A549 (cell line): ENCODE measurements around the gene NRIP2. TPM values are rescaled to one million over a fixed set of nuclear protein-coding genes. Genes with fewer than 3 reads are reported as not detected.
"Not testable (repeated sequence)": the region's sequence is repeated elsewhere in the genome, so short reads cannot be mapped to it uniquely, and the experiment has no call there.

Experiments
- ATAC-seq, 2 experiments: fragments of 200-7000 bp in 1 of 2; fragments of >200 bp in 1 of 2; cut with Nextera tagmentation in 1 of 2; cut with Tn5 transposase in 1 of 2; 3 replicates each; pipeline versions ENCODE4 v1.8.0 to v1.9.1; 2018 to 2020; ENCODE audit warnings: mild to moderate bottlenecking in 1 of 2, moderate library complexity in 1 of 2
- CTCF ChIA-PET: fragments of 300-600 bp; sonication (Branson Sonifier 250); formaldehyde crosslinking; extraction: SDS; loops from one replicate; lab custom pipeline; 2021; ENCODE audit warnings: antibody characterized with exemption, inconsistent platforms; lab: Yijun Ruan, JAX
- POLR2A ChIA-PET: fragments of 350-600 bp; formaldehyde crosslinking; extraction: SDS; loops from one replicate; lab custom pipeline; 2021; ENCODE audit warnings: antibody characterized with exemption, inconsistent platforms; lab: Yijun Ruan, JAX
- DNase-seq, 2 experiments: peaks; one replicate each; pipeline versions ENCODE4 v3.0.0 to v3.0.0-alpha.2; 2011 to 2016; ENCODE audit warnings: low read depth in 1 of 2, low spot score in 1 of 2
- FAIRE-seq: peaks from 2 replicates; lab custom pipeline; 2011; peaks lifted over from hg19 to GRCh38; lab: Jason Lieb, UNC
- H3K27ac ChIP-seq, 2 experiments: fragments of >200 bp; sonication (Bioruptor Twin); formaldehyde crosslinking; 3 replicates each; pipeline ENCODE4 v1.5.1; 2016 to 2017
- H3K4me1 ChIP-seq: fragments of >200 bp; sonication (Bioruptor Twin); formaldehyde crosslinking; 3 replicates; pipeline ENCODE4 v1.6.1; 2016
- H3K4me2 ChIP-seq: fragments of >200 bp; sonication (Bioruptor Twin); formaldehyde crosslinking; 3 replicates; pipeline ENCODE4 v1.6.1; 2016
- H3K4me3 ChIP-seq: fragments of >200 bp; sonication (Bioruptor Twin); formaldehyde crosslinking; 3 replicates; pipeline ENCODE4 v1.5.1; 2016
- H3K9me3 ChIP-seq: fragments of >200 bp; sonication (Bioruptor Twin); formaldehyde crosslinking; 3 replicates; pipeline ENCODE4 v1.6.1; 2016
- E2F6 ChIP-seq: IDR thresholded peaks from 2 replicates; pipeline ENCODE4 v1.6.1; 2012; ENCODE audit warnings: low read depth, borderline replicate concordance
- HMGXB4 ChIP-seq: fragments of 250-450 bp; sonication (Bioruptor Pico); IDR thresholded peaks from 2 replicates; pipeline ENCODE4 v1.5.0; 2021; ENCODE audit warnings: mild to moderate bottlenecking, moderate library complexity, borderline replicate concordance
- HOXB13 ChIP-seq: fragments of 250-450 bp; sonication (Bioruptor Pico); IDR thresholded peaks from 2 replicates; pipeline ENCODE4 v1.5.0; 2020; ENCODE audit warnings: low read depth, mild to moderate bottlenecking, moderate library complexity
- HOXB5 ChIP-seq: fragments of 250-450 bp; sonication (Bioruptor Pico); IDR thresholded peaks from 2 replicates; pipeline ENCODE4 v1.5.0; 2020; ENCODE audit warnings: mild to moderate bottlenecking, moderate library complexity
- JUN ChIP-seq, 2 experiments: fragments of >200 bp; sonication (Bioruptor Twin); formaldehyde crosslinking; IDR thresholded peaks; 2 replicates in 1 of 2; 3 replicates in 1 of 2; pipeline ENCODE4 v1.6.1; 2016 to 2017
- JUNB ChIP-seq: fragments of >200 bp; sonication (Bioruptor Twin); formaldehyde crosslinking; IDR thresholded peaks from 2 replicates; pipeline ENCODE4 v1.6.1; 2016
- MAFK ChIP-seq: fragments of 450-650 bp; IDR thresholded peaks from 2 replicates; pipeline ENCODE4 v1.6.1; 2014; ENCODE audit not compliant: partially characterized antibody
- MAZ ChIP-seq: fragments of 150-350 bp; IDR thresholded peaks from 2 replicates; pipeline ENCODE4 v1.6.1; 2014; ENCODE audit warnings: antibody characterized with exemption, low read depth, low read length, borderline replicate concordance
- NFE2L2 ChIP-seq: fragments of 150-350 bp; conservative IDR thresholded peaks from 2 replicates; pipeline ENCODE4 v1.6.1; 2014; ENCODE audit warnings: low read length
- RAD21 ChIP-seq, 2 experiments: fragments of >200 bp in 1 of 2; sonication (Bioruptor Twin) in 1 of 2; formaldehyde crosslinking in 1 of 2; IDR thresholded peaks in 1 of 2; conservative IDR thresholded peaks in 1 of 2; 2 replicates in 1 of 2; 3 replicates in 1 of 2; pipeline ENCODE4 v1.6.1; 2012 to 2018; ENCODE audit warnings: inconsistent platforms in 1 of 2
- RCOR1 ChIP-seq: fragments of 150-350 bp; IDR thresholded peaks from 2 replicates; pipeline ENCODE4 v1.6.1; 2014; ENCODE audit warnings: antibody characterized with exemption, low read length, low read depth
- REST ChIP-seq: fragments of 200-600 bp; sonication (generic); IDR thresholded peaks from 2 replicates; pipeline ENCODE4 v1.6.1; 2016; ENCODE audit warnings: antibody characterized with exemption, mild to moderate bottlenecking, moderate library complexity
- RNF2 ChIP-seq: fragments of 200-600 bp; sonication (generic); IDR thresholded peaks from 2 replicates; pipeline ENCODE4 v1.6.1; 2016; ENCODE audit warnings: low read depth, mild to moderate bottlenecking, antibody characterized with exemption, moderate library complexity, borderline replicate concordance
- SMC3 ChIP-seq: fragments of >200 bp; sonication (Bioruptor Twin); formaldehyde crosslinking; IDR thresholded peaks from 3 replicates; pipeline ENCODE4 v1.6.1; 2018; ENCODE audit warnings: inconsistent platforms
- WGBS: methylation state at CpG from one replicate; pipeline ENCODE4 v1.1.6; 2017; ENCODE audit errors: missing lambda C conversion rate; 5-methylcytosine and 5-hydroxymethylcytosine counted together
- polyA plus RNA-seq, 4 experiments: library from polyadenylated mRNA; depleted of rRNA in 3 of 4; stranded (reverse); fragments of >200 nt; fragmentation: RNase III in 1 of 4; extraction: RNeasy Plus Mini Kit Qiagen cat#74134 plus additional on column Dnase treatment in 1 of 4; gene quantifications; 2 replicates in 3 of 4; 3 replicates in 1 of 4; pipeline ENCODE4 v1.2.3, GENCODE V29; 2011 to 2017
- TF ChIP-seq, protein P1 (sequence below): fragments of >200 bp; sonication (Bioruptor Twin); formaldehyde crosslinking; IDR thresholded peaks from 3 replicates; pipeline ENCODE4 v1.5.1; 2016
- TF ChIP-seq, protein P2 (sequence below): fragments of 250-450 bp; sonication (Bioruptor Pico); IDR thresholded peaks from 2 replicates; pipeline ENCODE4 v1.5.0; 2020; ENCODE audit warnings: low read depth, mild to moderate bottlenecking, moderate library complexity

Gene NRIP2
- polyA plus RNA-seq, 2 of the 4 experiments (the other 2 are of a cell fraction) = not detected

DNA sequence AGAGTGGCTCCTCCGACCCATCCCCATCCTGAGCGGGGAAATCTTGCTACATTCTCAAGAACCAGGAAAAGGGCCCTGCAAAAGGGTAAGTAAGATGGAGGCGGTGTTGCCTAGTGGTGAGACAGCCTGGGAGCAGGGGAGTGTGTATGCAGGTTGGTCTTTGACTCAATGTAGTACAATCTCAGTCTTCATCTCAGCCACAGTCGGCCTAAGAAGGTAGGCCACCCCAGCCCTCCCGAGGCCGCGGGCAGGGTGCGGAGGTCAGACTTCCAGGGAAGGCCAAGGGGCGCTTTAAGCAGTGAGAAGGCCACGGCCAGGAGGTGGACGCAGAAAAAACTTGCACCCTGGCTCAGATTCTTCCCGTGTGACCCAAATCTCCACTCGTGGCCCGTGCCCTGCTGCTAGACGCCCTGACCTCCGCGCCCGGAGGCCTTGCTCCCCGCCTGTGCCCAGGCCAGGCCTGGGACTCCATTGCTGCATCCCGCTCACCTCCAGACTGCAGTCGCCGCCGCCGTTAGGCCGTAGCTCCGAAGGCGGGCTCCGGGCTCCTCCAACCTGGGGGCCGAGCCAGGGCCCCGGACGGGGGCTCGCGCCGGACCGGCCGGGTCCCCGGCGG lies 41.7 kb upstream of the NRIP2 start (continued):
- TF ChIP-seq E2F6 (no peak), HOXB5 (CRISPR knock-in tag) (no peak), HOXB13 (CRISPR knock-in tag) (peak; percentile 87; the same call in 1 of the 2 replicates), REST (no peak), RCOR1 (no peak), RNF2 (no peak), RAD21 (conservative IDR thresholded peaks at IDR 0.05 in 1 of 2, IDR thresholded peaks at IDR 0.05 in 1 of 2) (no peak), MAZ (no peak), SMC3 (no peak), JUN (IDR thresholded peaks at IDR 0.05) (no peak), MAFK (no peak), NFE2L2 (no peak), JUNB (no peak), HMGXB4 (CRISPR knock-in tag) (0 out of 2 replicates have a peak, but pooled peaks have one; percentile 19)
- TF ChIP-seq, protein P1, sequence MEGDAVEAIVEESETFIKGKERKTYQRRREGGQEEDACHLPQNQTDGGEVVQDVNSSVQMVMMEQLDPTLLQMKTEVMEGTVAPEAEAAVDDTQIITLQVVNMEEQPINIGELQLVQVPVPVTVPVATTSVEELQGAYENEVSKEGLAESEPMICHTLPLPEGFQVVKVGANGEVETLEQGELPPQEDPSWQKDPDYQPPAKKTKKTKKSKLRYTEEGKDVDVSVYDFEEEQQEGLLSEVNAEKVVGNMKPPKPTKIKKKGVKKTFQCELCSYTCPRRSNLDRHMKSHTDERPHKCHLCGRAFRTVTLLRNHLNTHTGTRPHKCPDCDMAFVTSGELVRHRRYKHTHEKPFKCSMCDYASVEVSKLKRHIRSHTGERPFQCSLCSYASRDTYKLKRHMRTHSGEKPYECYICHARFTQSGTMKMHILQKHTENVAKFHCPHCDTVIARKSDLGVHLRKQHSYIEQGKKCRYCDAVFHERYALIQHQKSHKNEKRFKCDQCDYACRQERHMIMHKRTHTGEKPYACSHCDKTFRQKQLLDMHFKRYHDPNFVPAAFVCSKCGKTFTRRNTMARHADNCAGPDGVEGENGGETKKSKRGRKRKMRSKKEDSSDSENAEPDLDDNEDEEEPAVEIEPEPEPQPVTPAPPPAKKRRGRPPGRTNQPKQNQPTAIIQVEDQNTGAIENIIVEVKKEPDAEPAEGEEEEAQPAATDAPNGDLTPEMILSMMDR = no peak
- TF ChIP-seq, protein P2, sequence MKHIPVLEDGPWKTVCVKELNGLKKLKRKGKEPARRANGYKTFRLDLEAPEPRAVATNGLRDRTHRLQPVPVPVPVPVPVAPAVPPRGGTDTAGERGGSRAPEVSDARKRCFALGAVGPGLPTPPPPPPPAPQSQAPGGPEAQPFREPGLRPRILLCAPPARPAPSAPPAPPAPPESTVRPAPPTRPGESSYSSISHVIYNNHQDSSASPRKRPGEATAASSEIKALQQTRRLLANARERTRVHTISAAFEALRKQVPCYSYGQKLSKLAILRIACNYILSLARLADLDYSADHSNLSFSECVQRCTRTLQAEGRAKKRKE (CRISPR knock-in tag) = peak; percentile 85; the same call in 1 of the 2 replicates

DNA sequence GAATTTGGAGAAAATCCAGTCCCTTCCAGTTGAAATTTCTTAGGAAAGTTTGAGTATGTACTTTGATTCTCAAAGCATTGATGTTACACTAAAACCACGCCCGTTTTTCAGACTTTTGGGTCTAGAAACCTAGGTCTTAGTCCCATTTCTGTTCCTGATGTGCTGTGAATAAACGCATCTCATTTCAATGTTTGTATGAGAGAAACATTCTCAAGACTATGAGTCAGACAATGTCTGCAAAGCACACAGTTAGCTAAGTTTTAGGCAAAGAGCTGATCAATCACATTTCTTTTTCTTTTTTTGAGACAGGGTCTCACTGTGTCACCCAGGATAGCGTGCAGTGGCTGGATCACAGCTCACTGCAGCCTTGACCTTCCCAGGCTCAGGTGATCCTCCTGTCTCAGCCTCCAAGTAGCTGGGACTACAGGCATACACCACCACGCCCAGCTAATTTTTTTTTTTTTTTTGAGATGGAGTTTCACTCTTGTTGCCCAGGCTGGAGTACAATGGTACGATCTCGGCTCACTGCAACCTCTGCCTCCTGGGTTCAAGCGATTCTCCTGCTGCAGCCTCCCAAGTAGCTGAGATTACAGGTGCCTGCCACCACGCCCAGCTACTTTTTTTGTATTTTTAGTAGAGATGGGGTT lies 34.3 kb upstream of the NRIP2 start:
- H3K4me2 ChIP-seq, FAIRE-seq, H3K27ac ChIP-seq: not testable (repeated sequence)
- peak; percentile 18 for TF ChIP-seq MAFK
- TF ChIP-seq, all 56 proteins: peak for 1; not testable (repeated sequence) for 55
- H3K4me1 ChIP-seq, H3K9me3 ChIP-seq, ATAC-seq, DNase-seq, H3K4me3 ChIP-seq, POLR2A ChIA-PET: not testable (repeated sequence)
- WGBS = 80% methylated on average over 9 of the region's 9 CpGs
- CTCF ChIA-PET = interaction anchor here (0.5 kb wide), 1 partner anchor 200 kb away, joined by 3 read pairs; no protein-coding TSS in a partner anchor
